ENCODE data around the gene GMEB2. TPM values are rescaled to one million over a fixed set of nuclear protein-coding genes. Genes with fewer than 3 reads are reported as not detected.
"Not testable (repeated sequence)": the region's sequence is repeated elsewhere in the genome, so short reads cannot be mapped to it uniquely, and the experiment has no call there.

The GMEB2 gene
- total RNA-seq, 1 donor from 2014 or later, result 6.3 TPM

GRCh38 chr20:63561624-63562396 is 65.1 kb downstream of the GMEB2 start:
- no peak for DNase-seq (ENCODE audit: low read depth in 2 of 2)

- no peak for DNase-seq (ENCODE audit: low read depth in 2 of 2)
Observed at GRCh38 chr20:63560856-63561609, 65.9 kb downstream of the GMEB2 start.

- DNase-seq (ENCODE audit: low read depth in 2 of 2), result no peak
Observed at GRCh38 chr20:63560333-63560805, 66.5 kb downstream of the GMEB2 start.

GRCh38 chr20:63559485-63560332 is 67.2 kb downstream of the GMEB2 start:
- DNase-seq (ENCODE audit: low read depth in 2 of 2), result not testable (repeated sequence)

GRCh38 chr20:63558804-63559484 is 68.0 kb downstream of the GMEB2 start:
- no peak for DNase-seq (ENCODE audit: low read depth in 2 of 2)

GRCh38 chr20:63557481-63557891 is 69.4 kb downstream of the GMEB2 start:
- DNase-seq (ENCODE audit: low read depth in 2 of 2), result no peak

- no peak for DNase-seq (ENCODE audit: low read depth in 2 of 2)
Observed at GRCh38 chr20:63556873-63557478, 69.9 kb downstream of the GMEB2 start.

- DNase-seq (ENCODE audit: low read depth in 2 of 2), result no peak
Observed at GRCh38 chr20:63555661-63556381, 71.1 kb downstream of the GMEB2 start.

- DNase-seq (ENCODE audit: low read depth in 2 of 2), result no peak
Observed at GRCh38 chr20:63554361-63555278, 72.3 kb downstream of the GMEB2 start.

- DNase-seq (ENCODE audit: low read depth in 2 of 2), result peak; percentile 5 to 58
Observed at GRCh38 chr20:63553933-63554290, 73.0 kb downstream of the GMEB2 start, which contains the start of gene FNDC11. TSS of gene FNDC11 (plus strand) at chr20:63554159. CDS start at chr20:63555664, 1,505 bp downstream.

- DNase-seq (ENCODE audit: low read depth in 2 of 2), result peak; percentile 86 to 94
Observed at GRCh38 chr20:63553251-63553932, 73.5 kb downstream of the GMEB2 start.

GRCh38 chr20:63552481-63553249 is 74.2 kb downstream of the GMEB2 start:
- no peak for DNase-seq (ENCODE audit: low read depth in 2 of 2)

GRCh38 chr20:63551068-63551467 is 75.8 kb downstream of the GMEB2 start:
- DNase-seq (ENCODE audit: low read depth in 2 of 2), result no peak

GRCh38 chr20:63549679-63550282 is 77.1 kb downstream of the GMEB2 start:
- no peak for DNase-seq (ENCODE audit: low read depth in 2 of 2)

GRCh38 chr20:63549019-63549418 is 77.9 kb downstream of the GMEB2 start:
- no peak for DNase-seq (ENCODE audit: low read depth in 2 of 2)

GRCh38 chr20:63548542-63548941 is 78.4 kb downstream of the GMEB2 start:
- DNase-seq (ENCODE audit: low read depth in 2 of 2), result no peak
